NCI-H2227 (cell line): ENCODE data around the gene LHX2.
A peak's percentile ranks its signal among the peaks of the same experiment; 100 is the strongest.

Experiments
- DNase-seq: peaks from one replicate; lab custom pipeline; 2025; ENCODE audit not compliant: unreplicated experiment; lab: John Stamatoyannopoulos, UW

LHX2 gene

GRCh38 chr9:124029617-124030016 lies 18.0 kb downstream of the LHX2 start:
- DNase-seq, result no peak

DNA sequence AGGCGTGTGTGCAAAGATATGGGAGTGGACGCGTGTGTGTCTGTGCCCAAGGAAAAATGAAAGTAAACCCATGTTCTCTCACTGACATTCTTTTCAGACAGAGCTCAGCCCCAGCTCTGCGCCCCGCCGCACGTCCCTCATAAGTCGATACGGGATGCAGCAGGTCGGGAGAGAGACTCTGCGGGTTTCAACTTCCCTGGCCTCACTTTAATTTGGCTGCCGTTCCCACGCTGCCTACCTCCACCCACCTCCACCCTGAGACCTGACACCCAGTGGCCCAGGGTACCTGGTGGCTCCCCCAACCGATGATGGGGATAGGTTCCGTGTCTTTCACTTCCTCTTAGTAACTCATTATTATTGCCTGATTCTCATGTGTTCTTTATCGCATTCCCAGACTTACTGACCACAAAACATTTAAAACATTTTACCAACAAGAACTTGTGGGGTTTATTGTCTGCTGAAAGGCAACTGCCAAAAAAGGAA lies 19.4 kb downstream of the LHX2 start:
- no peak for DNase-seq

DNA sequence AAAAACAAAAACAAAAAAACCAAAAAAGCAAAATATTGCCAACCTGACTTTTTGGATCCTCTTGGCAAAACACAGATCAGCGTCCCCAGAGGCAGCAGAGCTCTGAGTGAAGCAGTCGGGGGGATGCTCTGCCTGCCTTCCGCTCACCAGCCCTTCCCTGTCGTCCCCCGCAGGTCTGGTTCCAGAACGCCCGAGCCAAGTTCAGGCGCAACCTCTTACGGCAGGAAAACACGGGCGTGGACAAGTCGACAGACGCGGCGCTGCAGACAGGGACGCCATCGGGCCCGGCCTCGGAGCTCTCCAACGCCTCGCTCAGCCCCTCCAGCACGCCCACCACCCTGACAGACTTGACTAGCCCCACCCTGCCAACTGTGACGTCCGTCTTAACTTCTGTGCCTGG lies 20.7 kb downstream of the LHX2 start:
- no peak for DNase-seq

- DNase-seq, result no peak
Measured at GRCh38 chr9:124033348-124033747, 21.8 kb downstream of the LHX2 start.

DNA sequence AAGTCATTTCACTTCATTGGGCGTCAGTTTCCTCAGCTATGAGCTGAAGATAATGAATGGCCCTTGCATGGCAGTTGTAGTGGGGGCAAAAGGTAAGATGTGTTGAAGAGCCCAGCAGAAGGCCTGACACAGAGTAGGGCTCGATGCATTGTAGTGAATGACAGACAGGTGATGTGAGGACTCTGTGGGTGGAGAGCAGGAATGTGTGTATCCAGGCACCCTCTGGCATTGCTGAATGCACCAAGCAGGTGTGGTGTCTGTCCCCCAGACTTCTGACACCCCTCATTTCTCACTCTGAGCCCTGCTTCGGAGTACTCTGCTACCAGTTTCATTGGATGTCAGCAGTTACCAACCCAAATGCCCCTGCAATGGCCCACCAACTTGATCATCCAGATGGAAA lies 22.4 kb downstream of the LHX2 start:
- no peak for DNase-seq

DNA sequence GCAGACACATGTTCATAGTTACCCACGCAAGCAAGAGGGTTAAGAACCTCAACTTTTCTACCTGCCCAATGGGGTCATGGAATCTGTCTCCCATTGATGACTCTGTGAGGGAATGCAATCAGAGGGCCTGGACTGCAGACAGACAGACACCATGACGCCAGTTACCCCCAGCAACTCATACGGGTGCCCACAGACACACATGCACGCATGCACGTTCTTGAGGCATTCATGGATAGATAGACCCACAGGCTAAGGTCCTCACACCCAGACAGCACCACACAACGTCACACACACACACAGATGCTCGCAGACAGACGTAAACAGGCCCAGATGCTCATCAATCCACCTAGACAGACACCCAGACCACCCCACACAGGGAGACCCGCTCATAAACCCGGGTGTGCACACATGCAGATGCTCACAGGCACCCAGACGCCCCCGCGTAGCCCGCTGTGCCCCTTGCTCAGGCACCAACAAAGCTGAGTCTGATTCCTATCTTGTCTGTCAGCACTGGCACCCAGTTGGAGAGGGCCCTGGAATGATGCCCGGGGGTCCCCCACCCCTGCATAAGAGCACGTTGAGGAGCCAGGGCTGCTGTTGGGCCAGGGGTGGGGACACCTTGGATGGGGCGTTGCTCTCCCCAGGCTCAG lies 23.6 kb downstream of the LHX2 start:
- DNase-seq, result no peak

GRCh38 chr9:124036578-124036977 lies 25.0 kb downstream of the LHX2 start:
- DNase-seq, result no peak

DNA sequence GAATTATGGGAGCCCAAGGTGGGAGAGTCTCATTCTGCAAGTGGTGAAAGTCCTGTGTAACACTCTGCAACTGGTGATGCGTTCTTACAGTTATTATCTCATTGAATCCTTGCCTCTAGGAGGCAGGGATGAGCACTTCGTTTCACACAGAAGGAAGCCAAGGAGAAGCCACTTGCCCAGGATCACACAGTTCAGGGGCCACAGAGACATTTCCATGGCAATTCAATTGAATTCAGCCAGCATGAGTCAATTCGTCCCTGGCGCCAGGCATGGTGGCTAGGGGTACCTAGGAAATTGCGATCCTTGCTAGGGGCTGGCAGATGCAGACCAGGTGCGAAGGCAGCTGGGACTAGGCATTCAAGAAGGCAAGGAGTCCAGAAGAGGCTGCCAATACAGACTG lies 26.2 kb downstream of the LHX2 start:
- peak; percentile 19 for DNase-seq

DNA sequence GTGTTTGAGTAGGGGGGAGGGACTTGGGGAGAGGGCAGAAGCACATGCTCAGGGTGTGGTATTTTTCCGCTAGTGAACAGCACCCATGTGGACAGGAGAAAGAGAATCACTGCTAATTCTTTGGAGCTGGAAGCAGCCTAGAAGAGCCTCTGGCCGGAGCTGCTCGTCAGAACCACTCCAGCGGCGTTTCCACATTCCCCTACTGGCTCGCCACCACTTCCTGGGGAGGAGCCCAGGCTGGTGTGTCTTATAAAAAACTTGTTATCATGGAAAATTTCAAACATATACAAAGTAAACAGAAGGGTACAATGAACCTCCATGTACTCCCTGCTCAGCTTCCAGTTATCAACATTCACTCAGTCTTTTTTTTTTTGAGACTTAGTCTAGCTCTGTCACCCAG lies 26.7 kb downstream of the LHX2 start:
- DNase-seq, result no peak

DNA sequence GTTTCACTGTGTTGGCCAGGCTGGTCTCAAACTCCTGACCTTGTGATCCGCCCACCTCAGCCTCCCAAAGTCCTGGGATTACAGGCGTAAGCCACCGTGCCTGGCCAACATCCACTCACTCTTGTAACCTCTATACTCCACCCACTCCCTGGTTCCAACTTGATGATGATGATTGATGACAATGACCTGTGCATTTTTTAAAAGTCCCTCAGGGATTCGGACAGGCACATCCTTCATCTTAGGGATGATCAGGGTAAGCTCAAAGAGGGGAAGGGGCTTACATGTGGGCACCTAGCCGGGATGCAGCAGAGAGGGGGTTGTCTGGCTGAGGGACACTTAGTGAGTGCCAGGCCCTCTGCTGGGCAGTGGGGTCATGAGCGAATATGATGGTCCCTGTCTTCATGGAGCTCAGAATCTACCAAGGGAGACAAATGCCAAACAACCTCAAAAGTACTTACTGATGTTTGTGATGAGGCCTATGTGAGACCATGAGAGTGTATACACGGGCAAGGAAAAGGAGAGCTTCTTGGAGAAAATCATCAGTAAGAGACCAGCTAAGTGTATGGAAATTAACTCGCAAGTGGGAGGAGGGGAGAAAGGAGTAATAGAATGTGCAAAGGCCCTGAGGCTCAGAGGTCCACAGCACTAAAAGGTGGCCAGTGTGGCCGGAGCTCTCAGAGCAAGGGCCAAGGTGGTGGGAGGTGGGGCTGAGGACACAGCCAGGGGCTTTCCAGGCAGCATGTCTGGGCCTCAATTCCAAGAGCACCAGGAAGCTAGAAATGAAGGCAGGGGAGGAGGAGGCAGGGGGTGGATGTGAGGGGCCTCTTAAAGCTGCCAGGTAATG lies 27.4 kb downstream of the LHX2 start:
- no peak for DNase-seq

DNA sequence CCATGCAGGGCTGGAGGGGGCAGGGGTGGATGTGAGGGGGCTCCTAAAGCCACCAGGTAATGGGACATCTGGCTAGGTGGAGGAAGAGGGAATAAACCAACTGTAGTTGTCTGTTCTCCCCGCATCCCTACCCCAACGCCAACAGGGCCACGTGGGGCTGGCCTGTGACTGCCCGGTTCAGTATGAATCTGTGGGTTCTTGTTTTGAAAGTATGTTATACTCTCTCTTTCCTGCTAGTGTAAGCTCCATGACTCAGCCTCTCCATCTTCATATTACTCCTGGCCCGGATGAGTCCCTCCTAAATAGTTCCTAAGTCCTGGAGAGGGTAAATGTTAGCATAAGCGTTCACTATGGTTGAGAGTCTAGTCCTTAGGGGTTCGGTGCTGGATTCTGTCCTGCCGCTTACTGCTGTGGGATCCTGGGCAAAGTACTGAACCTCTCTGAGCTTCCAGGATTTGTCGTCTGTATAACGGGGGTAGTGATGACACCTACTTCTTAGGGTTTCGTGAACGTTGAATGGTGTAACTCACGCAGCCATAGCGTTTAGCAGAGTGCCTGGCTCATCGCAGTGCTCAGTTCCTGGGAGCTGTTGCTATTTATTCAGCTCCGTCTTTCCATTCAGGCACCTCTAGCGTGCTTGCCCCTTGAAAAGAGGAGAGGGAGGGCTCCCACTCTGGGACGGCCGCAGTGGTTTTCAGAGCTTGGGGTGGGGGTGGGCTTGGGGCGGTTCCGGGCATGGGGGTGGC lies 28.8 kb downstream of the LHX2 start:
- no peak for DNase-seq

DNA sequence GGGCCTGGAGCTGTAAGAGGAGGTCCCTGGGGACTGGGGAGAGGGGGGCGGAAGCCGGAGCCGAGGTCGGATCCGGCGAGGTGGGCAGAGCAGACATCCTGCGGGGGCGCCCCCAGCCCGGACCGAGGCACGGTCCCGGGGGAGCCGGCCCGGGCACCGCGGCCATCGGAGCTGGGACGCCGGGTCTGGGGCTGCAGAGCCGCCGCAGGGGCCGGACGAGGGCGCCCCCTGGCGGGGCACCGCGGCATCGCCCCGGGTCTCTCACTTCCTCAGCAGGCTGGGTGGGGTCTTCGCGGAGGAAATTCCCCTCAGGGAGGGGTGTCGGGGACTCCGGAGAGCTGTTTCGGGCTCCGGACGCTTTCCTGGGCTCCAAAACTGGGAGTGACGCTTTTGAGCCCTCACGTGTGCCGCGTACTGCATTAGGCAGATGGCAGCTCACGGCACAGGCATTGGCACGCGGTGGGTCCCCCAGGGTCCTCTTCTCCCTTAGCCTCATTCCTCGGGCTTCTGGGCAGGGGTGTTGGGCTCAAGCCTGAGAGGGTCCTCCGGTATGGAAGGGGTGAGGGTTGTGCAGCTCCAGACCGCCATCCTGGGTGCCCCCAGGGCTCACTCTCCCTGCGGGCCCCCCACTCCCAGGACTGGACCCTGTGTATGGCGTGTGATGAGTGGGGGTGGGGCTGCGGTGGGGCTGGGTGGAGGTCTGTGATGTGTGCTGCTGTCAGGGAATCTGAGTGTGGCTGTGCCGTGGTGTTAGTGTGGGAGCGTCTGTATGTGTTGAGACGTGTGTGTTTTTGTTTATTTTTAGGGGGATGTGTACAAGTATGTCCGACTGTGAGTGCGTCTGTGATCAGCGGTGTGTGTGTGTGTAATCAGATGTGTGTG lies 29.6 kb downstream of the LHX2 start:
- peak; percentile 48 for DNase-seq

GRCh38 chr9:124041817-124042116 lies 30.2 kb downstream of the LHX2 start:
- no peak for DNase-seq

- no peak for DNase-seq
Measured at GRCh38 chr9:124042201-124042721, 30.7 kb downstream of the LHX2 start.

DNA sequence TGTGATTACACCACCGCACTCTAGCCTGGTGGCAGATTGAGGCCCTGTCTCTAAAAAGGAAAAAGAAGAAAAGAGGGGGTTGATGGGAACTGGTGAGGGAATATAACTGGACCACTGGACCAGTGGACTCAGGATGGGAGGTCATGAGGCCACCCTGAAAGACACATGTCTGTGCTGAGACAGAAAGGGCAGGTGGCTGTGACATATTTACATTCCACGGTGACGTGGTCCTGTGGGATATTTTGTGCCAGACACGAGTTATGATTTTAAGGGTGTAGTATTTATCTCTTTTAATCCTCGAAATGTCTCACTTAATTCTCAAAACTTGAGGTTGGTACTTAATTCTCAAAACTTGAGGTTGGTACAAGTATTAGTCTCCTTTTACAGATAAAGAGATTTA lies 32.9 kb downstream of the LHX2 start:
- DNase-seq, result no peak

GRCh38 chr9:124045076-124045829 lies 33.7 kb downstream of the LHX2 start:
- no peak for DNase-seq

DNA sequence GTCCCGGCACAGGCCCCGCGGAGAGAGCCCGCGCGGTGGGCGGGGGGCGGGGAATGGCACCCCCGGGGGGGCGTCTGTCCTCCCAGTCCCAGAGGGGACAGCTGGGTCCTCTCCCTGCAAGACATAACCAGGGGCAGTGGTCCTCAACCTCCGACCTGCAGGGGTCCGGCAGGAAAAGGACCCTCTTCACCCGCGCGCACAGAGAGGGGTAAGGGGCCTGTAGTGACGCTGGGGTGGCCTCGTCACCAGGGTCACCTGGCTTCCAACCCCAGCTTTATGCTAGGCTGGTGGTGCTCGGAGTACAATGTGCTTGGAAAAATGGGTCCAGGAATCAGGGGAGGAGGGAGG lies 34.2 kb downstream of the LHX2 start:
- DNase-seq, result no peak

- DNase-seq, result no peak
Measured at GRCh38 chr9:124046189-124046588, 34.6 kb downstream of the LHX2 start.

DNA sequence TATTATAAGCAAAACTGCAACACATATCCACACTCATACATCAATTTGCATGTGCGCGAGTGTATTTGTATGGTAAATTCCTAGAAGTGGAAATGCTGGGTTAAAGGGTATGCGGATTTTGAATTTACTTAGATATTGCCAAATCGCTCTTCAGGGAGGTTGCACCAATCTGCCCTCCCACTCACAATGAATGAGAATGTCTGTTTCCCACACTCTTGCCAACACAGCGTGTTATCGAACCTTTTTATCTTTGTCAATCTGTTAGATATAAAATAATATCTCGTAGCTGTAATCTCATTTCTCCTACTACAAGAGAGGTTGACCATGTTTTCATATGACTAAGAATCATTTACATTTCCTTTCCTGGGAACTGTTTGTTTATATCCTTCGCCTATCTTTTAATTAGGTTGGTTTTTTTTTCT lies 35.7 kb downstream of the LHX2 start:
- no peak for DNase-seq

DNA sequence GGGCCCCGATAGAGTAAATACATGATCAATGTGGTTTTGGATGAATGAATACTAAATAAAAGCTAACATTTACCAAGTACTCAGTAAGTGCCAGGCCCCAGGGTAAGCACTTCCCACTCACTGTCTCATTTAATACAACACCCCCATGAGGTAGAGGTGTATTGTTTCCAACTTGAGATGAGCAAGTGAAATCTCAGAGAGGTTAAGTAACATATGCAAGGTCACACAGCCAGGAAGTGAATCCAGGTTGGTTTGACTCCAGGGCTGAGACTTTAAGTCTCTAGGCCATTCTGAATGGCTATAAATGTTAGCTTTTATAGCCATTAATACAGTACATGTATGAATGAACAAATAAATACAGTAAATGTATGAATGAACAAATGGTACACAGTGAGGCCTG lies 39.4 kb downstream of the LHX2 start:
- no peak for DNase-seq
